HepG2 (cell line): ENCODE measurements around the gene TRAF5. TPM values are rescaled to one million over a fixed set of nuclear protein-coding genes. Genes with fewer than 3 reads are reported as not detected.

Experiments
- CAMTA2 ChIP-seq: sonication (generic); formaldehyde crosslinking; IDR thresholded peaks from 2 replicates; pipeline ENCODE4 v1.4.0; 2020; ENCODE audit warnings: mild to moderate bottlenecking, missing genetic modification reagents, borderline replicate concordance
- HOXA7 ChIP-seq: sonication (generic); formaldehyde crosslinking; IDR thresholded peaks from 2 replicates; pipeline ENCODE4 v1.8.1; 2022; ENCODE audit warnings: mild to moderate bottlenecking, missing genetic modification reagents, moderate library complexity
- IKZF1 ChIP-seq: fragments of 450-650 bp; IDR thresholded peaks from 2 replicates; pipeline ENCODE4 v1.7.1; 2016
- ISL2 ChIP-seq: sonication (generic); formaldehyde crosslinking; IDR thresholded peaks from 2 replicates; pipeline ENCODE4 v1.5.0; 2020; ENCODE audit warnings: missing genetic modification reagents
- KDM1A ChIP-seq: IDR thresholded peaks from 2 replicates; pipeline ENCODE4 v1.6.1; 2016; ENCODE audit warnings: missing compliant biosample characterization
- KDM2A ChIP-seq: sonication (generic); formaldehyde crosslinking; IDR thresholded peaks from 2 replicates; pipeline ENCODE4 v1.4.0; 2020; ENCODE audit warnings: low read depth, missing genetic modification reagents, borderline replicate concordance
- MAZ ChIP-seq, 2 experiments: sonication (generic) in 1 of 2; formaldehyde crosslinking in 1 of 2; IDR thresholded peaks; 2 replicates each; pipeline versions ENCODE4 v1.5.0 to v1.6.1; 2012 to 2020; ENCODE audit warnings: low read depth in 2 of 2, mild to moderate bottlenecking in 2 of 2, borderline replicate concordance in 1 of 2, improper control_type of control experiment in 1 of 2, low read length in 1 of 2, missing genetic modification reagents in 1 of 2, moderate library complexity in 1 of 2
- SMAD1 ChIP-seq: sonication (generic); formaldehyde crosslinking; IDR thresholded peaks from 2 replicates; pipeline ENCODE4 v1.4.0; 2020; ENCODE audit warnings: missing genetic modification reagents, low read depth, mild to moderate bottlenecking, borderline replicate concordance
- SNAPC4 ChIP-seq: sonication (generic); formaldehyde crosslinking; IDR thresholded peaks from 2 replicates; pipeline ENCODE4 v1.4.0; 2020; ENCODE audit warnings: mild to moderate bottlenecking, missing genetic modification reagents
- TEAD3 ChIP-seq: optimal IDR thresholded peaks from 2 replicates; pipeline ENCODE3; 2016; ENCODE audit warnings: borderline replicate concordance
- TMF1 ChIP-seq: sonication (generic); formaldehyde crosslinking; IDR thresholded peaks from 2 replicates; pipeline ENCODE4 v1.8.1; 2022; ENCODE audit warnings: low read depth, missing genetic modification reagents
- ZBTB46 ChIP-seq: sonication (generic); formaldehyde crosslinking; IDR thresholded peaks from 2 replicates; pipeline ENCODE4 v1.4.0; 2020; ENCODE audit warnings: mild to moderate bottlenecking, missing genetic modification reagents, borderline replicate concordance
- ZNF124 ChIP-seq: sonication (generic); formaldehyde crosslinking; IDR thresholded peaks from 2 replicates; pipeline ENCODE4 v1.4.0; 2020; ENCODE audit warnings: missing genetic modification reagents
- ZNF256 ChIP-seq: sonication (generic); formaldehyde crosslinking; conservative IDR thresholded peaks from 2 replicates; pipeline ENCODE4 v1.4.0; 2020; ENCODE audit warnings: missing genetic modification reagents
- ZNF276 ChIP-seq: sonication (generic); formaldehyde crosslinking; IDR thresholded peaks from 2 replicates; pipeline ENCODE4 v1.4.0; 2020; ENCODE audit warnings: mild to moderate bottlenecking, low read depth, missing genetic modification reagents
- ZNF296 ChIP-seq: sonication (generic); formaldehyde crosslinking; conservative IDR thresholded peaks from 2 replicates; pipeline ENCODE4 v1.5.0; 2020; ENCODE audit warnings: mild to moderate bottlenecking, missing genetic modification reagents
- ZNF598 ChIP-seq: sonication (generic); formaldehyde crosslinking; IDR thresholded peaks from 2 replicates; pipeline ENCODE4 v1.5.1; 2020; ENCODE audit warnings: mild to moderate bottlenecking, missing genetic modification reagents, borderline replicate concordance
- ZNF788 ChIP-seq: sonication (generic); formaldehyde crosslinking; IDR thresholded peaks from 2 replicates; pipeline ENCODE4 v1.5.0; 2020; ENCODE audit warnings: mild to moderate bottlenecking, missing genetic modification reagents, borderline replicate concordance
- polyA plus RNA-seq, 8 experiments: library from polyadenylated mRNA; depleted of rRNA in 3 of 8; stranded (reverse) in 7 of 8; unstranded in 1 of 8; fragments of >200 nt; fragmentation: Illumina TruSeq in 4 of 8; extraction: Trizol in 4 of 8; gene quantifications; 2 replicates each; pipeline versions ENCODE4 v1.2.1 to v1.2.3, GENCODE V29; 2011 to 2016; ENCODE audit warnings: low read depth in 4 of 8, missing spikeins in 1 of 8, mixed read lengths in 1 of 8; ENCODE audit not compliant: insufficient read depth in 1 of 8
- total RNA-seq, 5 experiments: library from RNA; depleted of rRNA; stranded (reverse); fragments of >200 nt; fragmentation: Illumina TruSeq; extraction: Trizol; gene quantifications; 2 replicates each; pipeline ENCODE4 v1.2.3, GENCODE V29; 2016; ENCODE audit warnings: low read depth in 1 of 5

TRAF5 gene
- total and polyA plus RNA-seq, 2 of the 13 experiments (the other 11 are each of a cell fraction or from before 2014, with no cell fraction given), result 0.27 to 1.6 TPM

GRCh38 chr1:211382714-211383480 is 56.3 kb downstream of the TRAF5 start (continued):
- TF ChIP-seq ZNF276 (CRISPR knock-in tag) (no peak), MAZ (IDR thresholded peaks at IDR 0.05; ENCODE audit: borderline replicate concordance, low read depth, low read length) (peak; percentile 74; the same call in 1 of the 2 replicates), MAZ (CRISPR knock-in tag; IDR thresholded peaks at IDR 0.05; ENCODE audit: low read depth) (peak; percentile 77), IKZF1 (no peak), SMAD1 (CRISPR knock-in tag) (no peak), ZNF124 (CRISPR knock-in tag) (0 out of 2 replicates have a peak, but pooled peaks have one; percentile 39), TMF1 (peak; percentile 73; the same call in 1 of the 2 replicates), KDM1A (CRISPR knock-in tag) (no peak), ZNF256 (CRISPR knock-in tag) (peak; percentile 52; the same call in 1 of the 2 replicates), ZNF296 (CRISPR knock-in tag) (no peak), ZNF788 (no peak; the same call in 1 of the 2 replicates), KDM2A (CRISPR knock-in tag) (peak; percentile 92), TEAD3 (CRISPR knock-in tag) (peak; percentile 22), SNAPC4 (CRISPR knock-in tag) (0 out of 2 replicates have a peak, but pooled peaks have one; percentile 25), HOXA7 (CRISPR knock-in tag) (no peak), ZBTB46 (CRISPR knock-in tag) (no peak), ISL2 (CRISPR knock-in tag) (no peak), CAMTA2 (CRISPR knock-in tag) (peak; percentile 88; the same call in 1 of the 2 replicates), ZNF598 (CRISPR knock-in tag) (no peak)
